Ectodermal cell (in vitro differentiated cells): ENCODE results near the gene SQOR.
A peak's percentile ranks its signal among the peaks of the same experiment; 100 is the strongest.

Experiments used
- H3K27ac ChIP-seq: 2 replicates; pipeline ENCODE4 v1.7.0; 2013; ENCODE audit warnings: mild to moderate bottlenecking, low read depth, low read length; ENCODE audit not compliant: insufficient read depth, poor library complexity, severe bottlenecking
- H3K27me3 ChIP-seq: 2 replicates; pipeline ENCODE4 v1.7.0; 2013; ENCODE audit warnings: mild to moderate bottlenecking, low read length; ENCODE audit not compliant: insufficient read depth, control insufficient read depth, poor library complexity, severe bottlenecking
- H3K36me3 ChIP-seq: one replicate; pipeline ENCODE4 v1.7.0; 2013; ENCODE audit warnings: low read length; ENCODE audit not compliant: control insufficient read depth, insufficient read depth
- H3K4me1 ChIP-seq: one replicate; pipeline ENCODE4 v1.7.0; 2013; ENCODE audit warnings: low read length; ENCODE audit not compliant: control insufficient read depth, insufficient read depth
- H3K4me3 ChIP-seq: 2 replicates; pipeline ENCODE4 v1.7.0; 2013; ENCODE audit warnings: low read depth, low read length, control low read depth; ENCODE audit not compliant: insufficient read depth
- H3K9me3 ChIP-seq: 2 replicates; pipeline ENCODE4 v1.7.0; 2013; ENCODE audit warnings: mild to moderate bottlenecking, low read length, moderate library complexity; ENCODE audit not compliant: control insufficient read depth
- WGBS, 2 experiments: methylation state at CpG; one replicate each; pipeline ENCODE4 v1.1.7; 2013; ENCODE audit warnings: missing lambda C conversion rate in 2 of 2; 5-methylcytosine and 5-hydroxymethylcytosine counted together

The SQOR gene

GRCh38 chr15:45630917-45631691, 3.7 kb upstream of the SQOR start:
- Histone ChIP-seq H3K4me1 (peaks cover 3% of the 10 kb centered on the region), H3K4me3 (no peak overlapping the region), H3K27ac (no peak overlapping the region), H3K9me3 (no peaks in the 10 kb centered on the region), H3K27me3 (peaks cover 23% of the 10 kb centered on the region), H3K36me3 (no peaks in the 10 kb centered on the region)
- WGBS, 2 experiments, result 84 to 85% methylated on average over 7 of the region's 7 CpGs

- Histone ChIP-seq H3K4me3 (no peak overlapping the region), H3K4me1 (peaks cover 3% of the 10 kb centered on the region), H3K9me3 (no peaks in the 10 kb centered on the region), H3K27me3 (peaks cover 30% of the 10 kb centered on the region), H3K27ac (no peak overlapping the region), H3K36me3 (no peaks in the 10 kb centered on the region)
- 91 to 92% methylated on average over 2 of the region's 2 CpGs for WGBS, 2 experiments
These were observed 3.1 kb upstream of the SQOR start for GRCh38 chr15:45631776-45632175.

GRCh38 chr15:45635191-45635638, 386 bp downstream of the SQOR start:
- Histone ChIP-seq H3K27me3 (peaks cover 31% of the 10 kb centered on the region), H3K27ac (no peak overlapping the region), H3K4me3 (peak overlapping the region; percentile 49), H3K36me3 (no peaks in the 10 kb centered on the region), H3K4me1 (peaks cover 3% of the 10 kb centered on the region), H3K9me3 (no peaks in the 10 kb centered on the region)
- WGBS, 2 experiments, result 1 to 2% methylated on average over 29 of the region's 29 CpGs

- H3K4me3 ChIP-seq, result no peak overlapping the region
- H3K27me3 ChIP-seq, result peaks cover 30% of the 10 kb centered on the region
- H3K27ac ChIP-seq, result no peak overlapping the region
- WGBS, 2 experiments, result 84% methylated on average over 15 of the region's 17 CpGs
- peaks cover 3% of the 10 kb centered on the region for H3K4me1 ChIP-seq
- H3K36me3 ChIP-seq, result no peaks in the 10 kb centered on the region
- no peaks in the 10 kb centered on the region for H3K9me3 ChIP-seq
These were observed 999 bp downstream of the SQOR start for GRCh38 chr15:45635763-45636292.

- Histone ChIP-seq H3K9me3 (no peaks in the 10 kb centered on the region), H3K27ac (no peak overlapping the region), H3K4me1 (peaks cover 3% of the 10 kb centered on the region), H3K36me3 (no peaks in the 10 kb centered on the region), H3K27me3 (peaks cover 30% of the 10 kb centered on the region), H3K4me3 (no peak overlapping the region)
- 75% methylated on average over 1 of the region's 1 CpG; no CpG with 5 or more reads in 1 of the 2 experiments for WGBS, 2 experiments
These were observed 2.3 kb downstream of the SQOR start for GRCh38 chr15:45637141-45637540.

- no peak overlapping the region for H3K27ac ChIP-seq
- H3K4me1 ChIP-seq, result peaks cover 3% of the 10 kb centered on the region
- 83 to 94% methylated on average over 6 of the region's 6 CpGs for WGBS, 2 experiments
- no peaks in the 10 kb centered on the region for H3K9me3 ChIP-seq
- H3K4me3 ChIP-seq, result no peak overlapping the region
- H3K36me3 ChIP-seq, result no peaks in the 10 kb centered on the region
- peaks cover 30% of the 10 kb centered on the region for H3K27me3 ChIP-seq
These were observed 2.8 kb downstream of the SQOR start for GRCh38 chr15:45637552-45638033.

GRCh38 chr15:45640616-45641015, 5.8 kb downstream of the SQOR start:
- Histone ChIP-seq H3K27ac (no peak overlapping the region), H3K36me3 (no peaks in the 10 kb centered on the region), H3K4me1 (no peaks in the 10 kb centered on the region), H3K9me3 (no peaks in the 10 kb centered on the region), H3K4me3 (no peak overlapping the region), H3K27me3 (peaks cover 14% of the 10 kb centered on the region)
- WGBS, 2 experiments, result 75 to 80% methylated on average over 1 of the region's 2 CpGs

- H3K9me3 ChIP-seq, result no peaks in the 10 kb centered on the region
- WGBS, 2 experiments, result 83 to 85% methylated on average over 1 of the region's 1 CpG
- peaks cover 7% of the 10 kb centered on the region for H3K27me3 ChIP-seq
- no peaks in the 10 kb centered on the region for H3K4me1 ChIP-seq
- no peak overlapping the region for H3K4me3 ChIP-seq
- no peak overlapping the region for H3K27ac ChIP-seq
- H3K36me3 ChIP-seq, result no peaks in the 10 kb centered on the region
These were observed 6.5 kb downstream of the SQOR start for GRCh38 chr15:45641374-45641781.

GRCh38 chr15:45641999-45642932, 7.4 kb downstream of the SQOR start:
- WGBS, 2 experiments, result 79 to 81% methylated on average over 7 of the region's 7 CpGs

GRCh38 chr15:45644437-45644836, 9.6 kb downstream of the SQOR start:
- Histone ChIP-seq H3K36me3 (no peaks in the 10 kb centered on the region), H3K4me3 (no peak overlapping the region), H3K4me1 (no peaks in the 10 kb centered on the region), H3K9me3 (no peaks in the 10 kb centered on the region), H3K27ac (no peak overlapping the region), H3K27me3 (no peaks in the 10 kb centered on the region)
- WGBS, 2 experiments, result 69 to 74% methylated on average over 2 of the region's 2 CpGs

More at GRCh38 chr15:45641999-45642932, 7.4 kb downstream of the SQOR start:
- Histone ChIP-seq H3K27ac (no peak overlapping the region), H3K4me3 (no peak overlapping the region), H3K4me1 (no peaks in the 10 kb centered on the region), H3K9me3 (no peaks in the 10 kb centered on the region), H3K36me3 (no peaks in the 10 kb centered on the region), H3K27me3 (no peaks in the 10 kb centered on the region)
